ENCODE data around the gene SHTN1.

Gene SHTN1

DNA sequence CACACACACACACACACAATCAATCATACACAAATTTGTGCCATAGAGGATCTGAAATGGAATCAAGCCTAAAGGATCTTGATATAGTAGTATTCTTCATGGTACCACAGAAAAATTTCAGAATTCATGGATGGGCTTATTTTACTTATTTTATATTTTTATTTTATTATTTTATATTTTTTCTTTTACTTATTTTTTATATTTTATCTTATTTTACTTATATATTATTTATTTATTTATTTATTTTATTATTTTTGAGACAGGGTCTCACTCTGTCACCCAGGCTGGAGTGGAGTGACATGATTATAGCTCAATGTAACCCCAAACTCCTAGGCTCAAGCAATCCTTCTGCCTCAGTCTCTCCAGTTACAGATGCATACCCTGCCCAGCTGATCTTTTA, 16.7 kb downstream of the SHTN1 start:
- Histone ChIP-seq H3K27ac (ENCODE audit: low read length) (no peak overlapping the region), H3K36me3 (ENCODE audit: control insufficient read depth, insufficient read depth, low read length) (no peaks in the 10 kb centered on the region)

GRCh38 chr10:116985611-116986010, 19.4 kb downstream of the SHTN1 start:
- DNase-seq (ENCODE audit: low read depth, low spot score): no peak
- H3K27me3 ChIP-seq (ENCODE audit: control insufficient read depth, insufficient read depth, low read length): no peaks in the 10 kb centered on the region
- no peak overlapping the region for H3K4me3 ChIP-seq (ENCODE audit: low read length)
- H3K9me3 ChIP-seq (ENCODE audit: control insufficient read depth, insufficient read depth, low read length): no peaks in the 10 kb centered on the region; the same call in 1 of the 2 replicates
- no peaks in the 10 kb centered on the region for H3K36me3 ChIP-seq (ENCODE audit: control insufficient read depth, insufficient read depth, low read length)
- no peak overlapping the region for H3K27ac ChIP-seq (ENCODE audit: low read length)
- peaks cover 5% of the 10 kb centered on the region; the same call in 1 of the 2 replicates for H3K4me1 ChIP-seq (ENCODE audit: control insufficient read depth, insufficient read depth, low read length)
- WGBS (ENCODE audit: insufficient coverage, insufficient read length): no CpG with 5 or more reads among the region's 2 CpGs

More for the DNA sequence above, 16.7 kb downstream of the SHTN1 start:
- Histone ChIP-seq H3K9me3 (ENCODE audit: control insufficient read depth, insufficient read depth, low read length) (no peaks in the 10 kb centered on the region; the same call in 1 of the 2 replicates), H3K4me3 (ENCODE audit: low read length) (no peak overlapping the region), H3K27me3 (ENCODE audit: control insufficient read depth, insufficient read depth, low read length) (no peaks in the 10 kb centered on the region), H3K4me1 (ENCODE audit: control insufficient read depth, insufficient read depth, low read length) (peaks cover 5% of the 10 kb centered on the region; the same call in 1 of the 2 replicates)
- DNase-seq (ENCODE audit: low read depth, low spot score): no peak

- Histone ChIP-seq H3K27ac (ENCODE audit: low read length) (no peak overlapping the region), H3K9me3 (ENCODE audit: control insufficient read depth, insufficient read depth, low read length) (no peaks in the 10 kb centered on the region; the same call in 1 of the 2 replicates), H3K27me3 (ENCODE audit: control insufficient read depth, insufficient read depth, low read length) (no peaks in the 10 kb centered on the region), H3K36me3 (ENCODE audit: control insufficient read depth, insufficient read depth, low read length) (no peaks in the 10 kb centered on the region), H3K4me1 (ENCODE audit: control insufficient read depth, insufficient read depth, low read length) (peaks cover 2% of the 10 kb centered on the region; the same call in 1 of the 2 replicates), H3K4me3 (ENCODE audit: low read length) (no peak overlapping the region)
- WGBS (ENCODE audit: insufficient coverage, insufficient read length): no CpG with 5 or more reads among the region's 3 CpGs
- no peak for DNase-seq (ENCODE audit: low read depth, low spot score)
Measured at GRCh38 chr10:116984202-116984990, 20.6 kb downstream of the SHTN1 start.

- no peak overlapping the region for H3K27ac ChIP-seq (ENCODE audit: low read length)
- H3K4me1 ChIP-seq (ENCODE audit: control insufficient read depth, insufficient read depth, low read length): no peaks in the 10 kb centered on the region
- no peaks in the 10 kb centered on the region for H3K36me3 ChIP-seq (ENCODE audit: control insufficient read depth, insufficient read depth, low read length)
- no CpG with 5 or more reads among the region's 3 CpGs for WGBS (ENCODE audit: insufficient coverage, insufficient read length)
- DNase-seq (ENCODE audit: low read depth, low spot score): no peak
- no peak overlapping the region for H3K4me3 ChIP-seq (ENCODE audit: low read length)
- H3K9me3 ChIP-seq (ENCODE audit: control insufficient read depth, insufficient read depth, low read length): no peaks in the 10 kb centered on the region
- no peaks in the 10 kb centered on the region for H3K27me3 ChIP-seq (ENCODE audit: control insufficient read depth, insufficient read depth, low read length)
Measured at GRCh38 chr10:116980041-116980440, 24.9 kb downstream of the SHTN1 start.

GRCh38 chr10:116978901-116979300, 26.1 kb downstream of the SHTN1 start:
- WGBS (ENCODE audit: insufficient coverage, insufficient read length): no CpG with 5 or more reads among the region's 2 CpGs
- Histone ChIP-seq H3K27ac (ENCODE audit: low read length) (no peak overlapping the region), H3K9me3 (ENCODE audit: control insufficient read depth, insufficient read depth, low read length) (no peaks in the 10 kb centered on the region), H3K36me3 (ENCODE audit: control insufficient read depth, insufficient read depth, low read length) (no peaks in the 10 kb centered on the region), H3K27me3 (ENCODE audit: control insufficient read depth, insufficient read depth, low read length) (no peaks in the 10 kb centered on the region), H3K4me1 (ENCODE audit: control insufficient read depth, insufficient read depth, low read length) (0 out of 2 replicates have a peak, but pooled peaks cover under 1% of the 10 kb centered on the region), H3K4me3 (ENCODE audit: low read length) (no peak overlapping the region)
- no peak for DNase-seq (ENCODE audit: low read depth, low spot score)

DNA sequence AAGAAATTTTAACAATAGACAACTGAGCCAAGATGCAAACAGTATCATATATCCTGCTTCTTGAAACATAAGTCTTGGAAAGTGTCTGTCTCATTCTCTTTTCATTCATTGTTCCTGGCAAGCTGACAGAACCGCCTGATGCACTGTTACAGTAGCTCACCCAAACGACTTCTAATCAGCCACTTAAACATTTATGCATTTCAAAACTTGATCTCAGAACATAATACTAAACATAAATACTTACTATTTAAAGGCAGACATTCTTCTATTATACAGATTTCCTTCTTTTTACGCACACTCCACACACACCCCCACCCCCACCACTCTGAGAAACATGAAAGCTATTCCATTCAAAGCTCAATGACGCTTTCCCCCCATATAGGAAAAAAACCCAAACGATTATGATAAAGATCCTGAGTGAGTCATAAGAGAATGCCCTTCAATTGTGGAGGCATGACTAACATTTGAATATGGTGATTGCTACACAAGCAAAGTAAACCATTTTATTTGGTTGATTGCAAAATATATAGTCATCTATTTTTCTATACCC, 30.5 kb downstream of the SHTN1 start:
- 100% methylated on average over 1 of the region's 5 CpGs for WGBS (ENCODE audit: insufficient coverage, insufficient read length)
- no peak for DNase-seq (ENCODE audit: low read depth, low spot score)
- Histone ChIP-seq H3K4me1 (ENCODE audit: control insufficient read depth, insufficient read depth, low read length) (0 out of 2 replicates have a peak, but pooled peaks cover 2% of the 10 kb centered on the region), H3K9me3 (ENCODE audit: control insufficient read depth, insufficient read depth, low read length) (no peaks in the 10 kb centered on the region), H3K27ac (ENCODE audit: low read length) (no peak overlapping the region), H3K4me3 (ENCODE audit: low read length) (no peak overlapping the region), H3K27me3 (ENCODE audit: control insufficient read depth, insufficient read depth, low read length) (no peaks in the 10 kb centered on the region), H3K36me3 (ENCODE audit: control insufficient read depth, insufficient read depth, low read length) (no peaks in the 10 kb centered on the region)

DNA sequence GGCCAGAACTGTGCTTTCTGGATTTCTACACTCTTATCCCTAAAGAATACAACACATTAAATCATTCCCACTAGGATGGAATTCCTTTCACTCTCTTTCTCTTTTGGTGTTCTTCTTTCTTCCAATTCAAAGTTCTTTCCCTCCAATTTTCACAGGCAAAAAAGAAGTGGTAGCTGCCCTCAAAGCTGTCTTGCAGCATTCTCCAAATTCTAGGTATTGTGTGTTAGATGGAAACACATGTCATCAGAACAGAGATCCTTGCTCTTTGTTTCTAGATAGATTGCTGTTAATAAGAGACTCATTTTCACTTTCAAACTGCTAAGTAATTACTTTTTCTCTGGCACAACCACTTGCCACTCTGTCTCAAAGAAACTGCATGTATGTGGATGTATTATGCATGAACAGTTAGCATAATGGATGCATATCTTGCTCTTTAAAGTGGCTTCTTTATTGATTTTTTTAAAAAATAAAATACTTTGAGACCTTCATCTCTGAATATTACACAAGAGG, 31.0 kb downstream of the SHTN1 start:
- H3K4me3 ChIP-seq (ENCODE audit: low read length): no peak overlapping the region
- no peak for DNase-seq (ENCODE audit: low read depth, low spot score)

DNA sequence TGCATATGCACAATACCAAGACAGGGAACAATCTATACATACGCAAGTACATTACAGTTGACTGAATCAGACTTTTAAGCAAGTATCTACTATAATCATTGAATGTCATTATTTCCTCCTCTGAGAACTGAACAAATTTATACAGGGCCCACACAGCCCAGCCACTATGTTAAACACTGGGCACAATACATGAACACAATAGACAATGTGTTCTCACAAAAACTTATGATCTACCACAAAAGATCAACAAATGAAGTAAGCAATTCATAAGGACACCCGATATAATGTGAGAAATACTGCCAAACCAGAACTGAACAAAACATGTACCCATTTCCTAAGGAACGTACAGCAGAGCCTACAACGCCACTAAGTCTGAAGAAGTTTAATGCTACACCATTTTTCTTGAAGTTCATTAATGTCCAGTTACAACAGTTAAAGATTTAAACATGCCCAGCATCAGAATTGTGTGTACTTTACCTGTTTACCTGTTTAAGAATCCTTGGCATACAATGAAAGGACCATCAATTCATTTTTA, 31.5 kb downstream of the SHTN1 start:
- Histone ChIP-seq H3K9me3 (ENCODE audit: control insufficient read depth, insufficient read depth, low read length) (no peaks in the 10 kb centered on the region), H3K36me3 (ENCODE audit: control insufficient read depth, insufficient read depth, low read length) (no peaks in the 10 kb centered on the region), H3K4me3 (ENCODE audit: low read length) (no peak overlapping the region), H3K27ac (ENCODE audit: low read length) (no peak overlapping the region), H3K27me3 (ENCODE audit: control insufficient read depth, insufficient read depth, low read length) (no peaks in the 10 kb centered on the region), H3K4me1 (ENCODE audit: control insufficient read depth, insufficient read depth, low read length) (0 out of 2 replicates have a peak, but pooled peaks cover 2% of the 10 kb centered on the region)
- DNase-seq (ENCODE audit: low read depth, low spot score): no peak
- WGBS (ENCODE audit: insufficient coverage, insufficient read length): no CpG with 5 or more reads among the region's 4 CpGs

More for the DNA sequence above, 31.0 kb downstream of the SHTN1 start:
- H3K36me3 ChIP-seq (ENCODE audit: control insufficient read depth, insufficient read depth, low read length): no peaks in the 10 kb centered on the region
- H3K4me1 ChIP-seq (ENCODE audit: control insufficient read depth, insufficient read depth, low read length): 0 out of 2 replicates have a peak, but pooled peaks cover 2% of the 10 kb centered on the region
- H3K9me3 ChIP-seq (ENCODE audit: control insufficient read depth, insufficient read depth, low read length): no peaks in the 10 kb centered on the region
- no peaks in the 10 kb centered on the region for H3K27me3 ChIP-seq (ENCODE audit: control insufficient read depth, insufficient read depth, low read length)
- H3K27ac ChIP-seq (ENCODE audit: low read length): no peak overlapping the region

- WGBS (ENCODE audit: insufficient coverage, insufficient read length): no CpG with 5 or more reads among the region's 1 CpG
- H3K36me3 ChIP-seq (ENCODE audit: control insufficient read depth, insufficient read depth, low read length): no peaks in the 10 kb centered on the region
- 0 out of 2 replicates have a peak, but pooled peaks cover 2% of the 10 kb centered on the region for H3K4me1 ChIP-seq (ENCODE audit: control insufficient read depth, insufficient read depth, low read length)
- H3K9me3 ChIP-seq (ENCODE audit: control insufficient read depth, insufficient read depth, low read length): no peaks in the 10 kb centered on the region
- no peak overlapping the region for H3K4me3 ChIP-seq (ENCODE audit: low read length)
- no peaks in the 10 kb centered on the region for H3K27me3 ChIP-seq (ENCODE audit: control insufficient read depth, insufficient read depth, low read length)
- DNase-seq (ENCODE audit: low read depth, low spot score): no peak
- no peak overlapping the region for H3K27ac ChIP-seq (ENCODE audit: low read length)
Measured at GRCh38 chr10:116972131-116972530, 32.9 kb downstream of the SHTN1 start.

DNA sequence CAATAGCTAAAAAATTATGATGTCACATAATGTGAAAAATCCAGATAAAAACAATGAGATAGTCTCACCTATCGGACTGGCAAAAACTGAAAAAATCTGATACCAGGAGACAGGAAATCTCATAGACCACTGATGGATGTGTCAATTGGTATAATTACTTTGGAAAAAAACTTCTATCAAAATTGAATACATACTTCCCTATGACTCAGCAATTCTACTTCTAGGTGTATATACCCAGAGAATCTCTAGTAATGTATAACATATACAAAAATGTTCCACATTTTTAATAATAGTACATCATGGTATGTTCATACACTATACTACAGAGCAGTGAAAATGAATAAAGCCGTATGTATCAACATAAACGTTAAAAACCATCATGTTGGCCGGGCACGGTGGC, 34.9 kb downstream of the SHTN1 start:
- Histone ChIP-seq H3K27ac (ENCODE audit: low read length) (no peak overlapping the region), H3K9me3 (ENCODE audit: control insufficient read depth, insufficient read depth, low read length) (no peaks in the 10 kb centered on the region), H3K4me3 (ENCODE audit: low read length) (no peak overlapping the region), H3K4me1 (ENCODE audit: control insufficient read depth, insufficient read depth, low read length) (0 out of 2 replicates have a peak, but pooled peaks cover 2% of the 10 kb centered on the region), H3K27me3 (ENCODE audit: control insufficient read depth, insufficient read depth, low read length) (no peaks in the 10 kb centered on the region), H3K36me3 (ENCODE audit: control insufficient read depth, insufficient read depth, low read length) (no peaks in the 10 kb centered on the region)
- WGBS (ENCODE audit: insufficient coverage, insufficient read length): no CpG with 5 or more reads among the region's 5 CpGs
- no peak for DNase-seq (ENCODE audit: low read depth, low spot score)

All from iPS DF 6.9 (cell line).